ENCODE data around the gene GALE.
"Not testable (repeated sequence)": the region's sequence is repeated elsewhere in the genome, so short reads cannot be mapped to it uniquely, and the experiment has no call there.

GALE gene

GRCh38 chr1:23790696-23791515 is 9.6 kb downstream of the GALE start, which contains the start of gene LYPLA2:
TSS of gene LYPLA2 (plus strand) at chr1:23791145. CDS start at chr1:23792683, 1,538 bp downstream.
- DNase-seq (ENCODE audit: low spot score) = peak; percentile 94
- H3K27ac ChIP-seq = peak within 1 kb of the TSS; percentile 29 to 84
- no peak for TF ChIP-seq CTCF (IDR thresholded peaks at IDR 0.05)
- peak within 1 kb of the TSS; percentile 88 for H3K4me3 ChIP-seq

GRCh38 chr1:23788695-23789094 is 11.9 kb downstream of the GALE start:
- no peak for DNase-seq (ENCODE audit: low spot score)
- Histone ChIP-seq H3K27ac (no peak overlapping the region), H3K4me3 (no peak overlapping the region)
- no peak for TF ChIP-seq CTCF (IDR thresholded peaks at IDR 0.05)

- TF ChIP-seq CTCF (IDR thresholded peaks at IDR 0.05) = no peak
- Histone ChIP-seq H3K27ac (no peak overlapping the region), H3K4me3 (no peak overlapping the region)
- DNase-seq (ENCODE audit: low spot score) = no peak
Observed at GRCh38 chr1:23787701-23788100, 12.9 kb downstream of the GALE start.

- TF ChIP-seq CTCF (IDR thresholded peaks at IDR 0.05) = no peak
- DNase-seq (ENCODE audit: low spot score) = no peak
- no peak overlapping the region for H3K4me3 ChIP-seq
- H3K27ac ChIP-seq = no peak overlapping the region
Observed at GRCh38 chr1:23784846-23785245, 15.7 kb downstream of the GALE start.

GRCh38 chr1:23783141-23783540 is 17.4 kb downstream of the GALE start:
- DNase-seq (ENCODE audit: low spot score); H3K4me3 ChIP-seq; H3K27ac ChIP-seq: not testable (repeated sequence)

GRCh38 chr1:23779826-23780371 is 20.7 kb downstream of the GALE start:
- Histone ChIP-seq H3K4me3 (peak overlapping the region; percentile 96), H3K27ac (no peak overlapping the region)
- TF ChIP-seq CTCF (IDR thresholded peaks at IDR 0.05) = no peak
- DNase-seq (ENCODE audit: low spot score) = no peak

- Histone ChIP-seq H3K4me3 (peak within 1 kb of the TSS; percentile 96), H3K27ac (peak within 1 kb of the TSS; percentile 87 to 89)
- DNase-seq (ENCODE audit: low spot score) = peak; percentile 92
- no peak for TF ChIP-seq CTCF (IDR thresholded peaks at IDR 0.05)
Observed at GRCh38 chr1:23777979-23778814, 22.4 kb downstream of the GALE start, which contains the start of gene PITHD1. TSS of gene PITHD1 (plus strand) at chr1:23778418. CDS start at chr1:23778516, 98 bp downstream.
